Kidney capillary endothelial cell (primary cell): ENCODE data around the gene WHRN.

Source experiments
- DNase-seq: peaks from one replicate; pipeline ENCODE4 v3.0.0-alpha.2; 2018; ENCODE audit warnings: low spot score

The WHRN gene

GRCh38 chr9:114448706-114449105 lies 56.6 kb downstream of the WHRN start:
- DNase-seq: no peak

DNA sequence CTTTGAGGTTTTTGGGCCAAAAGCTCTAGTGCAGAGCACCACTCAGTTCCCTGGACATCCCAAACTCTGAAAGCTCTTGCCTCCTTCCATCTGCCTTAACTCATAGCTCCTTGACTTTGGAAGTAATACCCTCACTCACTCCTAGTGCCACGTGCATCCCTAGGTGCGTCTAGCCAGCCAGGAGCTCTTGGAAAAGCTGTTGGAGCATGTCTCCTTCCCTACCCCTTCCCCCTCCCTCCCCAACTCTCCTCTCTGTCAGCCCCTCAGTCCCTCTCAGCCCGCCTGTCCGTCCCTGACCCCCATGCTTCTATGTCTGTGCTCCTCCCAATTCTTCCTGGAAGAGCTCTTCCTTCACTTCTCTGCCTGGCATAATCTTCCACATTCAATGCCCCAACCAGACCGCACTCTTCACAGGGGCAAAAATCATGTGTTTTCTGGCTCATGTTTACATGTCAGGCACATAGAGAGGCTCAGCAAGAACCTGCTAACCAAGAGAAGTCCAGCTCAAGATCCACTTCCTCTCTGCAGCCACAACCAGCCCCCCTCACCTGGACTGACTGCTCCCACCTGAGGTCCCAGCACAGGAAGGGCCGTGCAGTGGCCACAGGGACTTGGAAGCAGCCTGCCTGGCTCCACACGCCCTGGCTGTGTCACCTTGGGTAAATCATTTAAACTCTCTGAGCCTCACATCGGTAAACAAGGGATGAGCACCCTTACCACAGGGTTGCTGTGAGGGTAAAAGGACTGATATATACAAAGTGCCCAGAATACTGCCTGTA lies 58.4 kb downstream of the WHRN start:
- no peak for DNase-seq

GRCh38 chr9:114446036-114446435 lies 59.2 kb downstream of the WHRN start:
- DNase-seq: peak; percentile 48

- no peak for DNase-seq
Measured at GRCh38 chr9:114445616-114446015, 59.7 kb downstream of the WHRN start.

DNA sequence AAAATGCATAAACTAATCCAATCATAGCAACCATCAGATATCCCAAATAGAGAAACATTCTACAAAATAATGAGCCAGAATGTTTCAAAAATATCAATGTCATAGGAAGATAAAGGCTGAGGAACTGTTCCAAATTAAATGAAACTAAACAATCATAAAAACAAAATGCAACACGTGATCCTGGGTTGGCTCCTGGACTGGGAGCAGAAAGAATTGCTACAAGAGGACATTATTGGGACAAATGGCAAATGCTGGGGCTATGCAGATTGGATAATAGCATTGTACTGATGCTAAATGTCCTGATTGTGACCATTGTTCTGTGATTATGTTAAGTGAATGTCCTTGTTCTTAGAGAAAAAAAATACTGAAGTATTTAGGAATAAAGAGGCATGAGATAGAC lies 63.3 kb downstream of the WHRN start:
- DNase-seq: no peak

DNA sequence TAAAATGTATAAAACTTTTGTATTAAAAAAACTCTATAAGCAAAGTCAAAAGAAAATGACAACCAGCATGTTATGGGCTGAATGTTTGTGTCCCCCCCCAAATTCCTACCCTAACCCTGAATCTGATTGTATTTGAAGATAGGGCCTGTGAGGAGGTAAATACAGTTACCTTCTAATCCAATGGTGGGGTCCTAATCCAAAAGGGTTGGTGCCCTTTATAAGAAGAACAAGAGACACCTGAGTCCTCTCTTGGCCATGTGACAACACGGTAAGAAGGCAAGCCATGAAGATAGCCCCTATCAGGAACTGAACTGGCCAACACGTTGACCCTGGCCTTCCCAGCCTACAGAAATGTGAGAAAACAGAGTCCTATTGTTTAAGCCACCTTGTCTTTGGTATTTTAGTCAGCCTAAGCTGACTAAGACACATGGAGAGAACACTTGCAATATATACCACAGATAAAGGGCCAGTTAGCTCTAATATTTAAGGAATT lies 67.8 kb downstream of the WHRN start:
- DNase-seq: no peak

- no peak for DNase-seq
Measured at GRCh38 chr9:114434878-114435311, 70.4 kb downstream of the WHRN start.

- DNase-seq: no peak
Measured at GRCh38 chr9:114433720-114434255, 71.5 kb downstream of the WHRN start.

GRCh38 chr9:114433086-114433485 lies 72.2 kb downstream of the WHRN start:
- DNase-seq: no peak

GRCh38 chr9:114432323-114433067 lies 72.8 kb downstream of the WHRN start:
- DNase-seq: no peak

- DNase-seq: no peak
Measured at GRCh38 chr9:114431770-114432169, 73.5 kb downstream of the WHRN start.

GRCh38 chr9:114431003-114431402 lies 74.3 kb downstream of the WHRN start:
- DNase-seq: no peak

GRCh38 chr9:114430457-114430856 lies 74.8 kb downstream of the WHRN start:
- no peak for DNase-seq

- DNase-seq: no peak
Measured at GRCh38 chr9:114429488-114429887, 75.8 kb downstream of the WHRN start.

- DNase-seq: no peak
Measured at GRCh38 chr9:114428466-114428865, 76.8 kb downstream of the WHRN start.

DNA sequence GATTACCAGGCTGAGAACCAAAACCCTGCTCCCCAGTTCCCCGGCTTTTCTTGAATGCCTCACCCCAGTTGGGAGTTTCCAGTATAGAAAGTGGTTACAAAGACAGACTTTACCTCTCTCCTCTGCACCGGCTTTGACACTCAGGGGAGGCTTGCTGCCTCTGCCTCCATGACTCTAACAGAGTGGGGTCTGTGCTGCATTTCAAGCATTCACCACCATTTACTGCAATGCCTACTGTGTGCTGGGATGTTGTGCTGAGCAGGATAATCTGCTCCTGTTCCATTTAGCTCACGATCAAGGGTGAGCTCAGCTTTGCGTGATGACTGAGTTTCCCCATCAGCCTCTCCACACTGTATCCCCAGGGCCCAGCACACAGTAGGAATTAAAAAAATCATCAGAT lies 77.6 kb downstream of the WHRN start:
- no peak for DNase-seq

DNA sequence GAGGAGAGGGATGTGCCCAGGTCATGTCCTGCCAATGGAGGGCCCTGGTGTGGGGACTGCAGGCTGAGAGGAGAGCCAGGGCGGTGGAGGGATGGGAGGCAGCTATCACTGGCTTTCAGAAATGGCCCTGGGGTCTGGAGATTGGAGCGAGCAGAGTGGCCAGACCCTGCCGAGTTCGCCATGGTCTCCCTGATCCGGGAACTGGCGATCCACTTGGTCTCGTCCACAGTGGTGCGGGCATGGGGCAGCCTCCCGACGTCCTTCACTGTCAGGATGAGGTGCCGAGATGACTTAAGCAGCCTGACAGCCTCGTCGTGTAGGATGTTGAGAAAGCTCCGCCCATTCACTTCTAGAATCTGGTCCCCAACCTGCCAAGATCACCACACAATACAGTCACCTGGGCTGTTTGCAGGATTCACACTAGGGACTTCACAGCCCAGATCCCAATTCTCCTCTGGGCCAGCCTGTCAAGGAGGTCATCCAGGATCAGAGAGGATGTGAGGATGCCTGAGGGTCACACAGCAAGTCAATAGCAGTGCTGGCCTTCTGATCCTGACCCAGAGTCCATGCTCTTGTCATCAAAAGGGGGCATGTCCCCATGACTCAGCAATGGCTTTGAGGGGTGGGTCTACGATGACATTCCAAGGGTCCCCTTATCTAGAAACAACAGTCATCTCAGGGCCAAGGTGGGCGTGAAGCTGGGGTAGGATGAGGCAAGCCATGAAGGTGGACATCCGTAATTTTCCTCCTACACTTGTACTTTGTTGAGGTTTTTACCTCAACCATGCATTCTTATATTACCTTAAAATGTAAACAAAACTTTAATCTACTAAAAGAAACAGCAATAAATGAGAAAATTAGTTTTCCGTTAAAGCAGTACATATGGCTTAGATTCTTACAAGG lies 79.0 kb downstream of the WHRN start:
- DNase-seq: no peak

- no peak for DNase-seq
Measured at GRCh38 chr9:114425126-114425525, 80.1 kb downstream of the WHRN start.

DNA sequence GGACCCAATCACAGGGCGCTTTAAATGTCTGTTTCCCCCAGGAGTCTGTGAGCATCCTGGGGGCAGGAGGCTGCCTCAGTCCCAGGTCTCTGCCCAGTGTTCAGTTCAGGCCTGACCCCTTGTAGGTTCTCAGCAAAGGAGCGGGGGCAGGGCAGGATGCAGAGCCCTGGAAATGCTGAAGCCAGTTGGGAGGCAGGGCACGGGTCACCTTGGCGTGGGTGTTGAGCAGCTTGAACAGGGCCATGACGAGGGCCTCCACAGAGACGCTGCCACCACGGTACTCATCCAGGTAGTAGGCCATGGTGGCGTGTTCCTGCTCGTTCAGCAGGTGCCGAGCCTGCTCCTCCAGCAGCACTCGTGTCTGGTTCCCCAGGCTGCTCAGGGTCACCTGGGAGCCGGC lies 81.1 kb downstream of the WHRN start:
- DNase-seq: no peak

GRCh38 chr9:114423181-114423580 lies 82.1 kb downstream of the WHRN start:
- no peak for DNase-seq

GRCh38 chr9:114421147-114421546 lies 84.1 kb downstream of the WHRN start:
- no peak for DNase-seq

DNA sequence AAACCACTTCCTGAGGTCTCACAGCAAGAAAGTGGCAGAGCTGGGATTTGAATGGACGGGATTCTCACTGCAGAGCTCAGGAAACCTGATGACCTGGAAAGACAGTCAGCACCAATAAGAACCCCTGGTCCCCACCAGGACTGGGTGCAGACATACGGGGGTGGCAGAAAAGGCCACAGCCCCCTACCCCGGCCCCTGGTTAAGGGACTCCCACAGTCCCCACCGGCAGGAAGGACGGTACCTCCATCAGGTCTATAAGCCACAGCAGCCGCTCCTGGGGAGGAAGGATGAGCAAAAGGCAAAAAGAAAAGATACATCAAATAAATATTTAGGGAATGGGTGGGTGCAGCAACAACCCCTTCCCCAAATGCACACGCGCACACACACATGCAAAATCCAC lies 85.5 kb downstream of the WHRN start:
- no peak for DNase-seq
